ENCODE measurements around the gene LARGE1.

LARGE1 gene

DNA sequence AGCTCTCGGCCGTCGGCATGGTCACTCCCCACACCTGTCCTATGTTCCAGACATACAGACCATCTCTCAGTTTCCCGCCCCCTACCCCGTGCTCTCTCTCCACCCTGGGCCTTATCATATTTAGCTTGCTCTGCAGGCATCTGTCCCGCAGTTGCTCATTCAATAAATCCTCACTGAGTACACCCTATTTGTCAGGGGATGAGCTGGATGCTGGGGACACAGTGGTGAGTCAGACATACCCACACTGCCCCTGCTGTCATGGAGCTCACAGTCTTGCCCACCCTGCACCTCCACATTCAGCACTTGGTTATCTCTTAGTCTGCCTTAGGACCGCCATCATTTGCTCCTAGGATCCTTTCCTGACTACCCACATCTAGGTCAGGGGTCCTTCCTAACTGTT lies 313.8 kb downstream of the LARGE1 start:
- H3K4me3 Mint-ChIP-seq, result no peak overlapping the region
- no peaks in the 10 kb centered on the region for H3K27me3 Mint-ChIP-seq
- no peaks in the 10 kb centered on the region for H3K9me3 Mint-ChIP-seq
- no peak for ATAC-seq
- H3K4me1 Mint-ChIP-seq, result no peaks in the 10 kb centered on the region
- H3K27ac Mint-ChIP-seq, result no peak overlapping the region
- H3K36me3 Mint-ChIP-seq, result peaks cover 9% of the 10 kb centered on the region

DNA sequence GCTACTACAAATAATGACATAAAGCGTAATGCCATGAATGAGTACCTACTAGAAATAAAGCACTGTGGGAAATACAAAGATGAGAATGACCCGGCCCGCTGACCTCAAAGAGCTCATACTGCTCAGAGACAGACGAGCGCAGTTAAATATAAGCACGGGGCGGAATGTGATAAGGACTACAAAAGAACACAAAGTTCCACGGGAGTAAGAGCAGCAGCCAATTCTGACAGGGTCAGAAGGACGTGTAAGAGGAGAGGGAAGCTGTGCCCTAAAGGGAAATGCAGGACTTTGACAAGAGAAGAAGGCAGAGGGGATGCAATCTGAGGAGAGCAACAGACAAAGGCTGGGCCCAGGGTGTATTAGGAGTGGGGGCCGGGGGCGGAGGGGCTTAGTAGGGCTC lies 314.6 kb downstream of the LARGE1 start:
- Mint-ChIP-seq H3K27ac (no peak overlapping the region), H3K36me3 (peaks cover 6% of the 10 kb centered on the region), H3K4me3 (no peak overlapping the region), H3K4me1 (no peaks in the 10 kb centered on the region), H3K27me3 (no peaks in the 10 kb centered on the region), H3K9me3 (no peaks in the 10 kb centered on the region)
- ATAC-seq, result no peak

DNA sequence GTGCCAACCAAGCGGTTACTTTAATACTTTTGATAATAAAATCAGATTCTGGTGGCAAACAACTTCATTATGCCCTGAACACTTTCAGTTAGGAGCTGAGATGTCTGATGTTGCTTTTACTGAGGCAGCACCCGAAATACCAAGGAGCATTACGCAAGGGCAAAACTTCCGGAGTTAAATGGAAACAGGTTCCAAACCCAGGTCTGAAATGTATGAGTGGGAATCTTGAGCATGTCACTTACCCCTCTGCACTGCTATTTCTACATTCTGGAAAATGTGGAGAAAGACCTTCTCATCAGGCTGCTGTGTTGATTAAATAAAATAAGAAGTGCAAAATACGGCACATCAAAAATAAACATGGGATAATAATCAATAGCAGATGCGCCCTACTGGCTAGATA lies 315.1 kb downstream of the LARGE1 start:
- no peak overlapping the region for H3K27ac Mint-ChIP-seq
- no peaks in the 10 kb centered on the region for H3K9me3 Mint-ChIP-seq
- H3K27me3 Mint-ChIP-seq, result no peaks in the 10 kb centered on the region
- peaks cover 11% of the 10 kb centered on the region for H3K36me3 Mint-ChIP-seq
- no peaks in the 10 kb centered on the region for H3K4me1 Mint-ChIP-seq
- no peak for ATAC-seq
- no peak overlapping the region for H3K4me3 Mint-ChIP-seq

DNA sequence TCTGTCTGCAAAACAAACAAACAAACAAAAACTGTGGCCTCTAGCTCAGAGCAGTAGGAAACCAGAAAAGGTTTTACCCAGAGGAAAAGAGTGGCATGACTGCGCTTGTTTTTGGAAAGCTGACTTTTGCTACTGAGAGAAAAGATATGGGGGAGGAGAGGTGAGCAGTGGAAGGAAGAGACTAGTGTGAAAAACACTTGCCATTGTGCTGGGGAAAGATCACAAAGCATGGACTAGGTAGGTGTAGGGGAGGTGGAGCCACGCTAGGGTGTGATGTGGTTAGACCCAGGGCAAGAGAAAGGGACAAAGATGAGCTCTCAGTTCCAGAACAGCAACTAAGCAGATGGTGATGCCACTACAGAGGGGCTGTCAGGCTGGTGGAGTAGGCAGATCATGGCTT lies 319.2 kb downstream of the LARGE1 start:
- no peaks in the 10 kb centered on the region for H3K27me3 Mint-ChIP-seq
- no peak overlapping the region for H3K27ac Mint-ChIP-seq
- H3K36me3 Mint-ChIP-seq, result peaks cover 22% of the 10 kb centered on the region
- no peak for ATAC-seq
- no peaks in the 10 kb centered on the region for H3K4me1 Mint-ChIP-seq
- no peaks in the 10 kb centered on the region for H3K9me3 Mint-ChIP-seq
- H3K4me3 Mint-ChIP-seq, result no peak overlapping the region

DNA sequence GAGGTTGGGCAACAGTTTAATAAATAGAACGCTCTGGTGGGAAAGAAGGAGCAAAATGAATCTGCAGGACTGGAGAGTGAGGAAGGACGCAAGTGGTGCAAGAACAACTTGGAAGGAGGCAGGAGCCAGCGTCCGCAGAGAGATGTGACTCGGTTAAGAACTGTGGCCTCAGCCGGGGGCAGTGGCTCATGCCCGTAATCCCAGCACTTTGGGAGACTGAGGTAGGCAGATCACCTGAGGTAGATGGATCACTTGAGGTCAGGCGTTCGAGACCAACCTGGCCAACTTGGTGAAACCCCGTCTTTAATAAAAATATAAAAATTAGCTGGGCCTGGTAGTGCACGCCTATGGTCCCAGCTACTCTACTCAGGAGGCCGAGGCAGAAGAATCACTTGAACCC lies 319.7 kb downstream of the LARGE1 start:
- Mint-ChIP-seq H3K36me3 (peaks cover 22% of the 10 kb centered on the region), H3K4me3 (no peak overlapping the region), H3K4me1 (no peaks in the 10 kb centered on the region), H3K27ac (no peak overlapping the region), H3K9me3 (no peaks in the 10 kb centered on the region), H3K27me3 (no peaks in the 10 kb centered on the region)
- ATAC-seq, result no peak

DNA sequence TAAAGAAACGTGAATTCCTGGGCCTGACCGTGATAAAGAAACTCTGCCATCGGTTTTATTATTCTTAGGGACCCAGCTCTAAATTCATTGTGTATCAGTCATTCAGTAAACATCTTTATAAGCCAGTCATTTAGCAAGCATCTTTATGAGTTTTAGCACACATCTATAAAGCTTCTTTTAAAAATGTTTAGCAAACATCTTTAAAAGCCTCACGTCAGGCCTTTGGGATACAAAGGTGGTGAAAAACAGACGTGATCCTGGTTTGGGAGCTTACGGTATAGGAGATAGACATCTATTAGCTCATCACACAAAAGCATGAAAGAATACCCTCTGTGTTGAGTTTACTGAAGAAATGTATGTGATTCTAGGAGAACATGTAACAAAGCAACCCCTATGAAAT lies 320.2 kb downstream of the LARGE1 start:
- no peak for ATAC-seq
- Mint-ChIP-seq H3K27me3 (no peaks in the 10 kb centered on the region), H3K4me1 (no peaks in the 10 kb centered on the region), H3K9me3 (no peaks in the 10 kb centered on the region), H3K4me3 (no peak overlapping the region), H3K27ac (no peak overlapping the region), H3K36me3 (peaks cover 22% of the 10 kb centered on the region)

DNA sequence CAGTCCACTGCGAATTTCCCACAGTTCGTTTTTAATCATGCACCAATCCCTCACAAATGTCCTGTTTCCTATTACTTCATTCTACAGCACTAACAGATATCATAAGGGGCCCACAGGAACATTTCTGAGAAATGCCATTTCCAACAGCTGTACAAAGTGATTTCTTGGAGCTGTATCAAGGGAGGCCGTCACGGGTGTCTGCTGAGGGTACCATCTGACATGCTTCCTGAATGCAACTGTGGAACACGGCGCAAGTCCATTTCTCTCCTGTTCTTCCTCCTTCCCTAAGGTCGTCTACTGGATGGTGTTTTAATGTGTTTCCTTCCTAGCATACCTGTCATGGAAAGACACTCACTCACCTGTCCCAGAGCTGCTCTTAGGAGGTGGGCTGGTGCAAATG lies 320.7 kb downstream of the LARGE1 start:
- Mint-ChIP-seq H3K36me3 (peaks cover 22% of the 10 kb centered on the region), H3K27me3 (no peaks in the 10 kb centered on the region), H3K9me3 (no peaks in the 10 kb centered on the region), H3K27ac (no peak overlapping the region), H3K4me3 (no peak overlapping the region), H3K4me1 (no peaks in the 10 kb centered on the region)
- no peak for ATAC-seq

DNA sequence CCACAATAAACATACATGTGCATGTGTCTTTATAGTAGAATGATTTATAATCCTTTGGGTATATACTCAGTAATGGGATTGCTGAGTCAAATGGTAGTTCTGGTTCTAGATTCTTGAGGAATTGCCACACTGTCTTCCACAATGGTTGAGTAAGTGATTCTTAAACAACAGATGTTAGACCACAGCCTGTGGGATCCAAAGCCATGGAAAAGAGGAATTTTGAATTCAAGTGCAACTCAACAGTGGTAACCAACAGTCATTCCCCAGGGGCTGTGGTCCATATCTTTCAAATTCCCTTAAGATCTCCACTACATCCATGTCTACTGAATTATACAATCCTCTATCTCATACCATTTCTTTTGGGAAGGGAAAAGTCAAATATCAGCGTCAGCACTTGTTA lies 321.5 kb downstream of the LARGE1 start:
- Mint-ChIP-seq H3K4me1 (no peaks in the 10 kb centered on the region), H3K4me3 (no peak overlapping the region)

DNA sequence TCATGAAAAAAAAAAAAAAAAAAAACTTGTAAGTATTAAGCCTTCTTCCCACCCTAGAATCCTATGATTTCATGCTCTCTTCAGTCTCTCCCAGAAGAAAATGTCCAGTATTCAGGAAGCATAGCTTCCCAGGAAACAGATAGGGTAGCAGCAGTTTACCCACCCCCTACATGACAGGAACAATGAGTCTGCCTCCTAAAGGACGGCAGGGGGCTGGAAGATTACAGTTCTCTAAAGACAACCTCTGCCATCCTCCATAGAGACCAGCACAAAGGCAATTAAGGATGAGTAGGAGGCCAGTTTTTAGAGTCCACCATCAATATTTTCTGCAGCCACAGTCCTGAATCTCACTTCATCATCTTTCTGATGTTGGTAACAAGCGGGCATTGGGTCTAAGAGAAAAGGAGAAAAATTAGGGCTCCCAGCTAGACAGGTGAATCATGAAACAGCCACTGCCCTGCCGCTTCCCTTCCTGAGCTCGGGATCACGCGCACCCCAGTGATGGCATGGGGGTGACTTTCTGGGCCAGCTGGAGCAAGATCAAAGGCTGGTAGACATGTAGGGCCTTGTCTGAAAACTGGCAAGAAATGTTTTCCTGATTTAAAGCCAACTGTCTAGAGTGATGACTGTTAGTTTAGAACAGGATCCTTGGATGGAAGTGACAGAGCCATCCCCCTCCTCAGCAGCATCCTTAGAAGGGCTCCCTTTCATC lies 322.8 kb downstream of the LARGE1 start:
- no peaks in the 10 kb centered on the region for H3K4me1 Mint-ChIP-seq
- ATAC-seq, result no peak
- H3K27me3 Mint-ChIP-seq, result no peaks in the 10 kb centered on the region
- H3K9me3 Mint-ChIP-seq, result no peaks in the 10 kb centered on the region
- H3K36me3 Mint-ChIP-seq, result peaks cover 16% of the 10 kb centered on the region
- no peak overlapping the region for H3K27ac Mint-ChIP-seq
- H3K4me3 Mint-ChIP-seq, result no peak overlapping the region

More for the DNA sequence above, 321.5 kb downstream of the LARGE1 start:
- no peaks in the 10 kb centered on the region for H3K9me3 Mint-ChIP-seq
- ATAC-seq, result no peak
- no peak overlapping the region for H3K27ac Mint-ChIP-seq
- H3K27me3 Mint-ChIP-seq, result no peaks in the 10 kb centered on the region
- H3K36me3 Mint-ChIP-seq, result peaks cover 22% of the 10 kb centered on the region

DNA sequence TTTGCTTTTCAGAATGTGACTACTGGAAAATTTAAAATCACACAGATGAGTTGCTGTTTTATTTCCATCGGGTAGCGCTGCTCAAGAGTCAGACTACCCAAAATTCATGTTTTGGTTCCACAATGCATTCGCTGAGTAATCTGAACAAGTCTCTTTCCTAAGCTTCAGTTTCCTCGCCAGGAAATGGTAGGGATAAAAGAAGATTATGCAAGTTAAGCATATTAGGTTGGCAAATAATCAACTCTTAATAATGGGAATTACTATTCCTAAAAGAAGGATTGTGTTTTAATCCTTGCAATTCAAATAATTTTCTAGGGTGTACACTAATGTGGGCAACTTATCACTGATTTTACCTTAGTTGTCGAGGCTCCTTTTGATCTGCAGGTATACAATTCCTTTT lies 326.5 kb downstream of the LARGE1 start:
- H3K27me3 Mint-ChIP-seq, result no peaks in the 10 kb centered on the region
- no peaks in the 10 kb centered on the region for H3K9me3 Mint-ChIP-seq
- H3K4me1 Mint-ChIP-seq, result no peaks in the 10 kb centered on the region
- peaks cover 6% of the 10 kb centered on the region for H3K36me3 Mint-ChIP-seq
- H3K4me3 Mint-ChIP-seq, result no peak overlapping the region
- H3K27ac Mint-ChIP-seq, result no peak overlapping the region
- ATAC-seq, result no peak

DNA sequence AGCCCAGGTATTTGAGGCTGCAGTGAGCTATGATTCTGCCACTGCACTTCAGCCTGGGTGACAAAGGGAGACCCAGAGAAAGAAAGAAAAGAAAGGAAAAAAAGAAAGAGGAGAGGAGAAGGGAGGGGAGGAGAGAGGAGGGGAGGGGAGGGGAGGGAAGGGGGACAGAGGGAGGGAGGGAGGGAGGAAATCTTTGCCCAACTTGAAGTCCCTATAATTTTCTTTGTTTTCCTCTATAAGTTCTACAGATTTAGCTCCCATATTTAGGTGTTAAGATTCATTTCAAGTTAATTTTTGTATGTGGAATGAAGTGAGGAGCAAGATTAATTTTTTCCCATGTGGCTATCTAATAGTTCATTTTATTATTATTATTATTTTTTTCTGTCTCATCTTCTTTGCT lies 328.3 kb downstream of the LARGE1 start:
- Mint-ChIP-seq H3K4me3 (no peak overlapping the region), H3K27me3 (no peaks in the 10 kb centered on the region), H3K27ac (no peak overlapping the region), H3K36me3 (peaks cover 6% of the 10 kb centered on the region), H3K4me1 (no peaks in the 10 kb centered on the region), H3K9me3 (no peaks in the 10 kb centered on the region)
- ATAC-seq, result no peak

DNA sequence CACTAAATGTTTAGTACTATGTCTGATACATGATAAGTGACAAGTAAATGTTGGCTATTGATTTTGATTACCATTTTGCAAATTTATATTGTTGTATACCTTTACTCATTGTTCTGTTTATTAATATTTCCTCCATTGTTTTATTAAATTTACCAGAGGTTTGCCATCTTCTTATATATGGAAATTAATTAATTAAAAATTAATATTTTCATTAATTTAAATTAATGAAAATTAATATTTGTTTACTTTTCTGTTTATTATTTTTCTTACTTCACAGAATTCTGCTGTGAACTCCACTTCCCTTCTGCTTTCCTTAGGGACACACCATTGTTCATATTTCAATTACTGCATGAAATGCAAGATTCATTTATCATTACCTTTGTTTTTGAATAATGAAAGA lies 331.0 kb downstream of the LARGE1 start:
- H3K27me3 Mint-ChIP-seq, result no peaks in the 10 kb centered on the region
- H3K4me3 Mint-ChIP-seq, result no peak overlapping the region
- H3K27ac Mint-ChIP-seq, result no peak overlapping the region
- no peaks in the 10 kb centered on the region for H3K9me3 Mint-ChIP-seq
- H3K36me3 Mint-ChIP-seq, result peaks cover 6% of the 10 kb centered on the region
- H3K4me1 Mint-ChIP-seq, result no peaks in the 10 kb centered on the region
- no peak for ATAC-seq

DNA sequence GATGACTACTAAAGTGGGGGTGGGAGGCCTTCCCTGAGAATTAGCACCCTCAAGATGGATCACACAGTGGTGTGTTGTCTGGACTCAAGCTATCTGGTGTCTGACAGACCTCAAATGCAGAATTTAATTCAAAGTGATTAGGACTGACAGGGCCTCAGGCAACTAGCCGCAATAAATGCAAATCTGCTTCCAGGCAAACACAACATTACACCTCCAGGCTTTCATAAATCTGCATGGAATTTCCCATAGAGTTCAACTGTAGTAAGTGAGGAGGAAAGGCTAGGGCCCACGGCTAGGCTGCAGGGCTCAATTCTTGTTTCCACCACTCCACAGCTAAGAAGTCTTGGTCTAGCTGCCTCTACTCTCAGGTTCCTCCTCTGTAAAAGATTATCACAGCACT lies 331.4 kb downstream of the LARGE1 start:
- H3K36me3 Mint-ChIP-seq, result peaks cover 6% of the 10 kb centered on the region
- no peak for ATAC-seq
- no peaks in the 10 kb centered on the region for H3K4me1 Mint-ChIP-seq
- H3K9me3 Mint-ChIP-seq, result no peaks in the 10 kb centered on the region
- H3K27me3 Mint-ChIP-seq, result no peaks in the 10 kb centered on the region
- no peak overlapping the region for H3K27ac Mint-ChIP-seq
- no peak overlapping the region for H3K4me3 Mint-ChIP-seq

DNA sequence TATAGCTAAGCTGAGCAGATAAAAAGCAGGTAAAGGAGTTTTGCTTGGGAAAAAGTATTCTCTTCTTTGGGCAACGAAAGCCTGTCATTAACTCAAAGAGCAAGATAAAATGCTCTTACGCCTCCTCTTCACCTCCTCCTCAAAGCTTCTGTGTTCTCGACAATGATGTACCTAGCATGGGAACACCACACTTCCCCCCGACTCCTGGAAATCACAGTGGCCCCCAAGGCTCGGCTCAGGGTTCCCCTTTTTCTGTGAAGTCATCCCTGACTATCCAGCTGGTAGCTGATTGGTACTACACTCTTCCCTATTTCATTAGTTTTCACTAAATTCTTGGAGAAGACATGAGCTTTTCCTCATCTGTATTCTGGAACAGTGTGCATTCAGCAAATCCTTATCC lies 336.1 kb downstream of the LARGE1 start:
- Mint-ChIP-seq H3K4me1 (peaks cover 5% of the 10 kb centered on the region), H3K27ac (no peak overlapping the region), H3K9me3 (no peaks in the 10 kb centered on the region), H3K36me3 (no peaks in the 10 kb centered on the region), H3K4me3 (no peak overlapping the region), H3K27me3 (no peaks in the 10 kb centered on the region)
- ATAC-seq, result no peak

DNA sequence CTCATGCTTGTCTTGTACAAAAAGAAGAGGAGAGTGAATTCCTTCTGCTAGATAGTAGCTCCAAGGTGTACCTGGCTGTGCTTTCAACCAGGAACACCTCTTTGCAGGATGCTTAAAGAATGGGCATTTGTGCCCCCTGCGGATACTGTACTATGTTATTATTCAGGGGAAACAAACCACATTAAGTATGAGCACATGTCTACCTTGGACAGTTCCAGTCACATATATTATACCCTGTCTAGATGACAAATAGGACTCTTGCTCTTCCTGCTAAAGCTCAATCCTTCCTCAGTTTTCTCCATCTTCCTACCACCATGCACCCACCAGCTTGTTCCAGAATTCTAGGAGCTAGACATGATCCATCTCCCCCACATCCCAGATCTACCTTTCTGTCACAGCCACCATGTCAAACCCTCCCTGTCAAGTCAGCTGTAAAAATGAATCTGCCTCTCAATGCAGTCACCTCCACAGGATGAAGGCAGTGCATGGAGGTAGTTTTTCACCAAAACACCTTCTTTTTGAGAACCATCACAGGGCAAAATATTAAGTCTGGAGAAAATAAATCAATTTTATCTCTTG lies 337.4 kb downstream of the LARGE1 start:
- Mint-ChIP-seq H3K4me1 (peaks cover 16% of the 10 kb centered on the region), H3K27me3 (no peaks in the 10 kb centered on the region), H3K4me3 (no peak overlapping the region), H3K9me3 (no peaks in the 10 kb centered on the region), H3K27ac (no peak overlapping the region), H3K36me3 (no peaks in the 10 kb centered on the region)
- ATAC-seq, result no peak

DNA sequence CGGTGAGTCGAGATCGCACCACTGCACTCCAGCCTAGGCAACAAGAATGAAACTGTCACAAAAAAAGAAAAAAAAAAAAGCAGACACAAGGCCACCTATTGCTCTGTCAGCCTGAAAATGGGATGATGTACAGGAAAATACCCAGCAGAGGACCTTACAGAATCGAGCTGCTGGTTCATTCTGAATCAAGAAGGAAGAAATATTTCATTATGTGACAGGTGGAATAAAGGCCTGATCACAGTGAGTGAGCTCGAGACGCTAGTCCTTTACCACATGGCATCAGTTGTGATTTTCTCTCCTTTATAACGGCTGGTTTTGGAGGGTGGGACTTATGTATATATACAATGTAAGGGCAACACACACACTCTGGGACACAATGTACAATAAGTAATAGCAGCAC lies 340.0 kb downstream of the LARGE1 start:
- Mint-ChIP-seq H3K4me3 (no peak overlapping the region), H3K36me3 (no peaks in the 10 kb centered on the region), H3K27ac (no peak overlapping the region), H3K9me3 (no peaks in the 10 kb centered on the region), H3K4me1 (peaks cover 40% of the 10 kb centered on the region), H3K27me3 (no peaks in the 10 kb centered on the region)
- no peak for ATAC-seq
